H1 (cell line): Measurements from ENCODE around the gene LTA4H. TPM values are rescaled to one million over a fixed set of nuclear protein-coding genes. Genes with fewer than 3 reads are reported as not detected.

Experiments
- POLR2AphosphoS5 ChIP-seq: IDR thresholded peaks from 2 replicates; pipeline ENCODE4 v1.6.1; 2011; ENCODE audit warnings: low read depth, low read length
- RXRA ChIP-seq: IDR thresholded peaks from 2 replicates; pipeline ENCODE4 v1.6.1; 2011; ENCODE audit warnings: low read depth, mild to moderate bottlenecking, low read length, moderate library complexity; ENCODE audit not compliant: insufficient read depth
- TCF12 ChIP-seq: IDR thresholded peaks from 2 replicates; pipeline ENCODE4 v1.6.1; 2011; ENCODE audit warnings: low read depth, mild to moderate bottlenecking, low read length
- polyA plus RNA-seq, 7 experiments: library from polyadenylated mRNA; depleted of rRNA in 3 of 7; stranded (reverse) in 5 of 7; unstranded in 2 of 7; fragments of >200 nt in 5 of 7; fragments of 200-250 nt in 2 of 7; gene quantifications; 1 replicate in 5 of 7; 2 replicates in 1 of 7; 4 replicates in 1 of 7; pipeline versions ENCODE4 v1.2.1 to v1.2.3, GENCODE V29; 2011 to 2013; ENCODE audit warnings: missing spikeins in 2 of 7, mixed read lengths in 2 of 7
- total RNA-seq: library from RNA; stranded (reverse); fragmentation: NEBNext Ultra II Directional; extraction: Animal tissue kit (Norgen Biotek cat#: 25700); gene quantifications from 2 replicates; pipeline ENCODE4 v1.2.1, GENCODE V29; 2021
- TF ChIP-seq, protein P1 (sequence below): fragments of 300-600 bp; sonication (generic); IDR thresholded peaks from 2 replicates; pipeline ENCODE4 v1.7.1; 2012; ENCODE audit warnings: low read length, moderate library complexity, mild to moderate bottlenecking, inconsistent platforms; ENCODE audit not compliant: insufficient replicate concordance

Gene LTA4H
- total and polyA plus RNA-seq, 2 of the 8 experiments (the other 6 are each of a cell fraction or from before 2014, with no cell fraction given) = 106 to 167 TPM

DNA sequence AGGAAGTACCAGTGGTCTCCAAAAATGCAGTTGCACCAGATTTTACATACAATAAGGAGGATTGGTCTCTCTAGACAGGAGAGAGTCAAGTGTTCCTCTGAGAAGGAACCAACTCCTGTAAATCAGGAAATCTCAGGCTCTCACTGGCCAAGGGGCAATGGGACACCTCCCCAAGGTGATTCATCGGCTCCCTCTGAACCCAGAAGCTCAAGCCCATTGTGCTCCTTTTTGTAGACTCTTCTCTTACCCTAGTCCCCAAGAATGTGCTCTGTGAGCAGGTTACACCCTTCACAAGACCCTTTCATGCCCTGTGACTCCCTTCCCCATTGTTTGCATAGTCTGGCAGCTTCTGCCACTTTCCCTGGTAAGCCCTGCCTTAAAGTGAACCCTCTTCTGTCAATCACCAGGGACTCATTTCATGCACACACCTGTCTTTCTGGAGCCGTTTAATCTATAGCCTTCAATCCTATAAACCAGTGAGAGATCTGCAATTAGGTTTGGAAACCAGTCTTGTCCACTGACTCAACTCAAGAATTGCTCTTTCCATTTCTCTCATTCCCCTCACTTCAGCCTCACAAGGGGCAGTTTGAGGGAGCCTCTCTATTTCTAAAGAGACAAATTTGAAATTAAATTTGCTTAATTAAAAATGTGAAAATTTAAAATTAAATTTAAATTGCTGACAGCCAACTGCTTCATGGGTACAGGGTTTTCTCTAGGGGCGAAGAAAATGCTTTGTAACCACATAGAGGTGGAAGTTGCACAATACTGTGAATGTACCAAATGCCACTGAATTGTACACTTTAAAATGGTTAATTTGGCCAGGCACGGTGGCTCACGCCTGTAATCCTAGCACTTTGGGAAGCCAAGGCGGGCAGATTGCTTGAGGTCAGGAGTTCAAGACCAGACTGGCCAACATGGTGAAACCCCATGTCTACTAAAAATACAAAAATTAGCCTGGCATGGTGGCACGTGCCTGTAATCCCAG lies 38.3 kb upstream of the LTA4H start (continued):
- TF ChIP-seq, protein P1, sequence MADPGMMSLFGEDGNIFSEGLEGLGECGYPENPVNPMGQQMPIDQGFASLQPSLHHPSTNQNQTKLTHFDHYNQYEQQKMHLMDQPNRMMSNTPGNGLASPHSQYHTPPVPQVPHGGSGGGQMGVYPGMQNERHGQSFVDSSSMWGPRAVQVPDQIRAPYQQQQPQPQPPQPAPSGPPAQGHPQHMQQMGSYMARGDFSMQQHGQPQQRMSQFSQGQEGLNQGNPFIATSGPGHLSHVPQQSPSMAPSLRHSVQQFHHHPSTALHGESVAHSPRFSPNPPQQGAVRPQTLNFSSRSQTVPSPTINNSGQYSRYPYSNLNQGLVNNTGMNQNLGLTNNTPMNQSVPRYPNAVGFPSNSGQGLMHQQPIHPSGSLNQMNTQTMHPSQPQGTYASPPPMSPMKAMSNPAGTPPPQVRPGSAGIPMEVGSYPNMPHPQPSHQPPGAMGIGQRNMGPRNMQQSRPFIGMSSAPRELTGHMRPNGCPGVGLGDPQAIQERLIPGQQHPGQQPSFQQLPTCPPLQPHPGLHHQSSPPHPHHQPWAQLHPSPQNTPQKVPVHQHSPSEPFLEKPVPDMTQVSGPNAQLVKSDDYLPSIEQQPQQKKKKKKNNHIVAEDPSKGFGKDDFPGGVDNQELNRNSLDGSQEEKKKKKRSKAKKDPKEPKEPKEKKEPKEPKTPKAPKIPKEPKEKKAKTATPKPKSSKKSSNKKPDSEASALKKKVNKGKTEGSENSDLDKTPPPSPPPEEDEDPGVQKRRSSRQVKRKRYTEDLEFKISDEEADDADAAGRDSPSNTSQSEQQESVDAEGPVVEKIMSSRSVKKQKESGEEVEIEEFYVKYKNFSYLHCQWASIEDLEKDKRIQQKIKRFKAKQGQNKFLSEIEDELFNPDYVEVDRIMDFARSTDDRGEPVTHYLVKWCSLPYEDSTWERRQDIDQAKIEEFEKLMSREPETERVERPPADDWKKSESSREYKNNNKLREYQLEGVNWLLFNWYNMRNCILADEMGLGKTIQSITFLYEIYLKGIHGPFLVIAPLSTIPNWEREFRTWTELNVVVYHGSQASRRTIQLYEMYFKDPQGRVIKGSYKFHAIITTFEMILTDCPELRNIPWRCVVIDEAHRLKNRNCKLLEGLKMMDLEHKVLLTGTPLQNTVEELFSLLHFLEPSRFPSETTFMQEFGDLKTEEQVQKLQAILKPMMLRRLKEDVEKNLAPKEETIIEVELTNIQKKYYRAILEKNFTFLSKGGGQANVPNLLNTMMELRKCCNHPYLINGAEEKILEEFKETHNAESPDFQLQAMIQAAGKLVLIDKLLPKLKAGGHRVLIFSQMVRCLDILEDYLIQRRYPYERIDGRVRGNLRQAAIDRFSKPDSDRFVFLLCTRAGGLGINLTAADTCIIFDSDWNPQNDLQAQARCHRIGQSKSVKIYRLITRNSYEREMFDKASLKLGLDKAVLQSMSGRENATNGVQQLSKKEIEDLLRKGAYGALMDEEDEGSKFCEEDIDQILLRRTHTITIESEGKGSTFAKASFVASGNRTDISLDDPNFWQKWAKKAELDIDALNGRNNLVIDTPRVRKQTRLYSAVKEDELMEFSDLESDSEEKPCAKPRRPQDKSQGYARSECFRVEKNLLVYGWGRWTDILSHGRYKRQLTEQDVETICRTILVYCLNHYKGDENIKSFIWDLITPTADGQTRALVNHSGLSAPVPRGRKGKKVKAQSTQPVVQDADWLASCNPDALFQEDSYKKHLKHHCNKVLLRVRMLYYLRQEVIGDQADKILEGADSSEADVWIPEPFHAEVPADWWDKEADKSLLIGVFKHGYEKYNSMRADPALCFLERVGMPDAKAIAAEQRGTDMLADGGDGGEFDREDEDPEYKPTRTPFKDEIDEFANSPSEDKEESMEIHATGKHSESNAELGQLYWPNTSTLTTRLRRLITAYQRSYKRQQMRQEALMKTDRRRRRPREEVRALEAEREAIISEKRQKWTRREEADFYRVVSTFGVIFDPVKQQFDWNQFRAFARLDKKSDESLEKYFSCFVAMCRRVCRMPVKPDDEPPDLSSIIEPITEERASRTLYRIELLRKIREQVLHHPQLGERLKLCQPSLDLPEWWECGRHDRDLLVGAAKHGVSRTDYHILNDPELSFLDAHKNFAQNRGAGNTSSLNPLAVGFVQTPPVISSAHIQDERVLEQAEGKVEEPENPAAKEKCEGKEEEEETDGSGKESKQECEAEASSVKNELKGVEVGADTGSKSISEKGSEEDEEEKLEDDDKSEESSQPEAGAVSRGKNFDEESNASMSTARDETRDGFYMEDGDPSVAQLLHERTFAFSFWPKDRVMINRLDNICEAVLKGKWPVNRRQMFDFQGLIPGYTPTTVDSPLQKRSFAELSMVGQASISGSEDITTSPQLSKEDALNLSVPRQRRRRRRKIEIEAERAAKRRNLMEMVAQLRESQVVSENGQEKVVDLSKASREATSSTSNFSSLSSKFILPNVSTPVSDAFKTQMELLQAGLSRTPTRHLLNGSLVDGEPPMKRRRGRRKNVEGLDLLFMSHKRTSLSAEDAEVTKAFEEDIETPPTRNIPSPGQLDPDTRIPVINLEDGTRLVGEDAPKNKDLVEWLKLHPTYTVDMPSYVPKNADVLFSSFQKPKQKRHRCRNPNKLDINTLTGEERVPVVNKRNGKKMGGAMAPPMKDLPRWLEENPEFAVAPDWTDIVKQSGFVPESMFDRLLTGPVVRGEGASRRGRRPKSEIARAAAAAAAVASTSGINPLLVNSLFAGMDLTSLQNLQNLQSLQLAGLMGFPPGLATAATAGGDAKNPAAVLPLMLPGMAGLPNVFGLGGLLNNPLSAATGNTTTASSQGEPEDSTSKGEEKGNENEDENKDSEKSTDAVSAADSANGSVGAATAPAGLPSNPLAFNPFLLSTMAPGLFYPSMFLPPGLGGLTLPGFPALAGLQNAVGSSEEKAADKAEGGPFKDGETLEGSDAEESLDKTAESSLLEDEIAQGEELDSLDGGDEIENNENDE = no peak
- TF ChIP-seq TCF12 (no peak), RXRA (no peak), POLR2AphosphoS5 (no peak)
